HG02981 (cell line): Measurements from ENCODE around the gene TMEM255B.
"Not testable (repeated sequence)": the region's sequence is repeated elsewhere in the genome, so short reads cannot be mapped to it uniquely, and the experiment has no call there.

Experiments
- ATAC-seq: cut with Tn5 transposase; IDR thresholded peaks from one replicate; pipeline ENCODE4 v1.9.1; 2021; ENCODE audit warnings: mild to moderate bottlenecking, moderate library complexity; ENCODE audit not compliant: unreplicated experiment

The TMEM255B gene

DNA sequence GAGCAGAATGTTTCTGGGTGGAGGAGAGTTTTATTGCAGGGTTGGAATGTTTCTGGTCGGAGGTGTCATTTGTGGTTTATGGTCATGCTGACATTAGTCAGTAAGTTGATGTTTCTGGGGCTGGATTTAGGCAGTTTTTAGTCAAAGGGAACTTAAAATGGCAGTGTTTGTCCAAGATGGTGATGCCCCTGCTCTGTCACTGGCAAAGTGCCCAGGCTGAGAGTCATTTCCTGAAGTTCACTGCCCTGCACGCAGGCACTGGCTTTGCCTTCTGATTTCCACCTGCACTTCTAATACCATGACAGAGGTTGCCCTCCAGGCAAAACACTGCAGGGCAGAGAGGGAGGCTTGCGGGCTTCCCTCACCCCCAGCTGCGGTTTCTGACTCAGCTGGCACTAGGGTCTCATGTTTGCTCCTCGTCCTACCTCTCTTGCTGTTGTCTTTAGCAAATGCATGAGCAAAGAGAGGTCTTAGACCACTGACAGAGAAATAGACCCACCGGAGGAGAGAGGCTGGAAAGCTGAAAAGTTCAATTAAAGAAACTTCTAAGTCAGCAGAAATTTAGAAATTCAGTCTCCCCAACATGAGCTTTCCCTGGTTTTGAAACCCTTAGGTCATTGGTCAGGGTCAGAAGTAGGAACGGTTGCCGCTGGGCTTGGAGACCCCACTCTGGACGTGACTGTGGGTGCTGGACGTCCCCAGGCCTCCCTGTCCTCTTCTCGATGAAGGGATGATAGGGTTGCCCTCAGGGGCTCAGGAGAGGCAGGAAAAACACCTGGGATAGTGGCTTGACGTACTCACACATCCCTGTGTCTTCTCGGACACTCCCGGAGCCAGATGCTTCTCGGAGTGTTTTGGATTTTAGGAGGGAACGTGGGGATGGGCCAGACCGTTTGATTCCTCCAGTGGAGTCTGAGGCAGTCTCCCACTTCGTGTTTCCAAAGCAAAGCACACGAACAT, 26.3 kb downstream of the TMEM255B start:
- ATAC-seq, result no peak

DNA sequence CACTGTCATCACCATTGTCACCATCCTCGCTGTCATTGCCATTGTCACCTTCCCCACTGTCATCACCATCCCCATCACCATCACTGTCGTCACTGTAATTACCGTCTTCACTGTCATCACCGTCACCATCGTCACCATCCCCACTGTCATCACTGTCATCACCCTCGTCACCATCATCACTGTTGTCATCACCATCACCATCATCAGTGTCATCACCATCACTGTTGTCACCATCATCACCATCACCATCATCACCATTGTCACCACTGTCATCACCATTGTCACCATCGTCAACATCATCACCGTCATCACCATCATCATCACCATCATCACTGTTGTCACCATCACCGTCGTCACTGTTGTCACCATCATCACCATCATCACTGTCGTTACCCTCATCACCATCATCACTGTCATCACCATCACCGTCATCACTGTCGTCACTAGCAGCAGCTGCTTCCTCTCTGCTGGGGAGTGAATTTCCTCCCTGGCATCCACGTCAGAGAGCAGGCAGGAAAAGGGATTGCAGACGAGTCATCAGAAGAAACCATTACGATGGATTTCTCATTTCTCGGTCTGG, 27.3 kb downstream of the TMEM255B start:
- ATAC-seq, result no peak

DNA sequence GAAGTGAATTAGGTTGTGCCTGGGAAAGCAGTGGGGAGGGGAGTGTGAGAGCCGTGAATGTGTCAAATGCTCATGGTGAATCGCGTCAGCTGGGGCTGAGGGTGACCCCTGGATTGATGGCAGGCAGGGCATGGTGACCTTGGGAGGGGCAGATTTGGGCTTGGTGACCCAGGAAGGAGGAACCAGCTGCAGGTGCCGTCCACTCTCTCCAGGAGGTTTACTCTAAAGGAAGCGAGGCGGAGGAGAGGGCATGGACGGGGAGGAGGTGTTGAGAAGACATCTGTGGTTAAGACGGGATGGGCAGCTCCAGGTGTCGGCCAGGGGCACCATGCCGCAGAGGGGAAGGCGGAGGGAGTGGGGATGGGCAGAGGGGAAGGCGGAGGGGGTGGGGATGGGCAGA, 28.7 kb downstream of the TMEM255B start:
- ATAC-seq, result no peak

DNA sequence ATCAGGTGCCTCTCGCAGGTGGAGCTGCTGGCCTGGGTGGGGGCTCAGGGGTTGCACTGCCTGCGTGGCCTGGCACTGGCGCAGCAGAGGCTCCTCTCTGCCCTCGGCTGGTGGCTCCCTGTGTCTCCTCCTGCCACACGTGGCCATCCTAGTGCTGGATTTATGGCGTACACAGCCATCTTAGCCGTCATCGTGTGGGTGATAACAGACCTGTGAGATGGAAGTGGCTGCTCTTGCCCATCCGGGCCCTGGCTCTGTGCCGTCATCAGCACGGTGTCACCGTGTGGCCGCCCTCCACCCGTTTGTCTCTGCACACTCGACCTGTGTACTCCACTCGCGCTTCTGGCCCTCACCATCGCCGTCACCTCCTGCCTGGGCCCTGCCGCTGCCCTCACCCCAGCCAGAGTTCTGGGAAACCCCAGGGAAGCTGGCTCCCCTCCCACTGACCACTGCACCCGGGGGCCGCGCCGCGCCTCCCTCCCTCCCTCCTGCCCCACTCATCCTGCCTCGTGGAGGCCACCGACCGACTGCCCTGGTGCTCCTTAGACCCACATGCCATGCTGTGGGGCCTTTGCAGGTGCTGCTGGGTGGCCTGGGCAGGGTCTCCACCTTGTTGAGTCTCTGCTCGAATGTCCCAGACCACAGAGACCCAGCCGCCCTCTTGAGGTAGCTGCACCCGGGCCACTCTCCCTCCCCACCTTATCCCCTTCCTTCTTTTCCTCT, 29.5 kb downstream of the TMEM255B start:
- ATAC-seq, result no peak

DNA sequence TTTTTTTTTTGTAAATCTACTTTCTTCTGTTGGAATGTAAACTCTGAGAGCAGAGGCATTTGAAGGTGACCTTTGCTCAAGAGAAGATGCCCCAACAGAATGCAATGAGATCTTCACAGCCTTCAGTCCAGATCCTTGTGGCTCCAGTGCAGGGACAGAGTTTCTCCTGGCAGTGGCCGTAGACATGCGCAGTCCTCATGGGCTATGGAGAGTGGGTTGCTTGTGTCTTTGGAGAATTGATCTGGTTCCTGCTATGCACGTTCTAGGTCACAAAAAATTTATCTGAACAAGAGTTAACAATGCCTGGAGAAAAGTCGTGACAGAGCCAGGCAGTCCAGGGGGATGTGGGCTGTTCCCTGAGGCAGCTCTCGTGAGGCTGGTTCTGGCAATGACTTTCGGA, 30.1 kb downstream of the TMEM255B start:
- ATAC-seq, result no peak

DNA sequence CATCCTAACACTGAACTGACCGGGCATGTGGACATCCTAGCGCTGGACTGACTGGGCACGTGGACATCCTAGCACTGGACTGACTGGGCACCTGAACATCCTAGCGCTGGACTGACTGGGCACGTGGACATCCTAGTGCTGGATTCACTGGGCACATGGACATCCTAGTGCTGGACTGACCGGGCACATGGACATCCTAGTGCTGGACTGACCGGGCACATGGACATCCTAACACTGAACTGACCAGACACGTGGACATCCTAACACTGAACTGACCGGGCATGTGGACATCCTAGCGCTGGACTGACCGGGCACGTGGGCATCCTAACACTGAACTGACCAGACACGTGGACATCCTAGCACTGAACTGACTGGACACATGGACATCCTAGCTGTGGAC, 30.9 kb downstream of the TMEM255B start:
- not testable (repeated sequence) for ATAC-seq

DNA sequence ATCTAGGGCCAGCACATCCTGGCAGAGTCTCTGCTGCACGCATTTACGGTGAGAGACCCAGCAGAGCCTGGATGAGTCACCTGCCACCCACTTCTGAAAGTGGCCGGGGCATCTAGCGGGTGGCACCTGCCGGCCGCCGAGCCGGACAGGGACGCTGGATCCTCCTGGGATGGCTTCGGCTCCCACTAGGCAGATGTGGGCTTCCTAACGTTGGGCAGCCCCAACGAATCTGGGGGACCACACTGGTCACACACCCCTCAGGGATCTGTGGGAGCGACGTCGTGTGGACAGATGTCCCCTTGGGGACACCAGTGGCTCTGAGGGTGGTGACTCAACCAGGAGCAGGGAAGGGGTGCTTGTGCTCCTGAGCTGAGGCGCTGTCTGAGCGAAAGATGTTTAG, 32.2 kb downstream of the TMEM255B start:
- no peak for ATAC-seq

DNA sequence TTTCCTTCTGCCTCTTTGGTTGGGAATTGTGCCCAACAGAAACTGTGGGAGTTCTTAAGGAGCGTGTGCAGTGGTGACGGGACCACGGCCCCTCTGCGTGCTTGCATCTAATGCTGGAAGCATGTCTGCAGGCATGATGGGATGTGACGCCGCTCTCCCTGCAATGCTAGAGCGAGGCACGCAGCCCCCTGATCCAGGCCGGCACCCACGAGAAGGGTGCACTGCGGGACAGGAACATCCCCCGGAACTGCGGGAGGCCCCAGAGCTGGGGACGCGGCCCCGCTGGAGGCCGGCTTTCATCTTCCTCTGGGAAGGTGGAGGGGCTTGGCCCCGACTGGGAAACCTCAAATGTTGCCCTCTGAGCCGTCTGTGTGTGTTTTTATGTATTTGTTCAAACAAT, 32.7 kb downstream of the TMEM255B start:
- no peak for ATAC-seq

DNA sequence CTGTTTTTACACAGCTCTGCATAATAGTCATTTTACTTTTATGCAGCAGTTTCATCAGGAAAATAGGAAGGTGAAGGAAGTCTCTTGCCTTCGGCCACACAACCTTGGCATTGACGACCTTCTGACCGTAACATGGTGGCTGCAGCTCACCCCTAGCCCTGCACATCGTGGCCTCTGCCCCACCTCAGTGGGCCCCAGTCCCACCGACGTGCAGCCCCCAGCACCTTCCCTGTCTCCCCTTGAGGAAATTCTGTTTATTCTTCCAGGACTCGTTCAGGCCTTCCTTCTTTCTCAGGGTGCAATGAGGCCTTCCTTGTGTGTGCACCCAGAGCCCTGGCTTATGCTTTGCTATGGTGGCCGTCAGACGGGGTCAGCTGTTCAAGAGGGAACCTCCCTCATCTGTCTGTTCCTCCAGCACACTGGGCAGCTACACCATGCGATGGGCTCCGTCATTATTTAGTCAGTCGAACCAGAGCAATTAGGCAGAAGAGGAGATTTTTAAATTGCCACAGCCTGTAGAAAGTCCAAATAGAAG, 33.3 kb downstream of the TMEM255B start:
- no peak for ATAC-seq

DNA sequence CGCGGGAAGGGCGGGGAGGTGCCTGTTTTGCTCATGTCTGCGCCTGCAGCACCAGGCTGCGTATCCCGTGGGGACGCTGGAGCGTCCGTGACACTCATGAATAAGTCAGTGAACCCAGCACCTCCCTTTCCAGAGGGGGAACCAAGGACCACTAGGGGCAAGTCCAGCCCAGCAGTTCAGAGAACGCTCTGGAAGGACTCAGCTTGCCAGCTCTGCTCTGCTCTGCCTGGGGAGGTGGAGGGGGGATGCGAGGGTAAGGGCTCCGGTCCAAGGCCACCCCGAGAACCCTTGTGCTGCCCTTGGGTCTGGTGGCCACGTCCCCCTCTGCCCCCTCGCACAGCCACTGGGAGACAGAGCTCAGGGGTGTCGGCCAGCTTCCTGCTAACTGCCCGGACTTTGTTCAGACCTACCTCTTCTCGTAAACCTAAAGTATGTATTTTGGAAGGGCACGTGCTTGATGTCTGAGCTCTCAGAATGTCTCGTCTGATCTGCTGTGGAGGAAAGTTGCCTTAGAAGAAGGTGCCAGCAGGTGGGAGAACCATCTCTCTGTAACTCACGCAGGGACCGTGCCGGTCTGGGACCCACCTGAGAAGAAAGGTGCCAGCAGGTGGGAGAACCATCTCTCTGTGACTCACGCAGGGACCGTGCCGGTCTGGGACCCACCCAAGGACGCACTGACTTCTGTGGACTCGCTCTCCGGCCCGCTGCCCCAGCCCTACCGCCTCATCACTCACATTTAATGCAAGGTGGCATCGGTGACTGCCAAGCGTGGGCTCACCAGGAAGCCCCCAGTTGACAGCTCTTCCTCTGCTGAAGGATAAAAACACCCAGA, 34.1 kb downstream of the TMEM255B start:
- ATAC-seq, result no peak

DNA sequence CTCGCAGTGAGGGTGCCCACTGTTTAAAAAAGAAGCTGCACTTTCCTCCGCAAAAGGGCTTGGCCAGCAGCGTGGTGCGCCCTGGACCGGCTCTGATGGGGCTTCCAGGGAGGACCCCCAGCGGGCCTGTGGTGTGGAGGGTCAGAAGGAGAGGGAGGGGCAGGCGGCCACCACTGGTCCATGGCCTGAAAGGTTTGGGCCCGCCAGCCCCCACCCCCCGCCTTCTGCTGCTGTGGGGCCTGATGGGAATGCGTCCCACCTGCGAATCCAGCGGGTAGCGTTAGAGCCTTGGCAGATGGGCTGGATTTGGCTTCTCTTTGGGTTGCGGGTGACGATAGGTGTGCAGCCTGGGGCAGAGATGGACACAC, 34.7 kb downstream of the TMEM255B start:
- ATAC-seq, result no peak

DNA sequence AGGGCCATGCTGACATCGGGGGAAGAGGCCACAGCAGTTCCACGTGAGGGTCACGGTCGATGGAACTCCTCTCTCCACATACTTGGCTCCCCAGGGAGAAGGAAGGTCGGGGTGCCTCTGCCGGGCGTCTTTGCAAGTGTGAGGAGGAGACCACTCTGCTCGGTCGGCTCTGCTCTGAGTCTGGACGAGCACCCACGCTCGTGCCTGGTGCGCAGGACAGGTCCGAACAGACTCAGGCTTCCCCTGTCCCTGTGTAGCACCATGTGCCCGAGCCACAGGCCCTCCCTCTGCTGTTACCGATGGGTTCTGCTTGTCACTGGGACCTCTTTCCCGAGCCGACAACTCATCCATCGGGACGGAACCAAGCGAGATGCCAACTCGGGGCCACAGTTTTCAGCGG, 35.1 kb downstream of the TMEM255B start:
- ATAC-seq, result no peak

DNA sequence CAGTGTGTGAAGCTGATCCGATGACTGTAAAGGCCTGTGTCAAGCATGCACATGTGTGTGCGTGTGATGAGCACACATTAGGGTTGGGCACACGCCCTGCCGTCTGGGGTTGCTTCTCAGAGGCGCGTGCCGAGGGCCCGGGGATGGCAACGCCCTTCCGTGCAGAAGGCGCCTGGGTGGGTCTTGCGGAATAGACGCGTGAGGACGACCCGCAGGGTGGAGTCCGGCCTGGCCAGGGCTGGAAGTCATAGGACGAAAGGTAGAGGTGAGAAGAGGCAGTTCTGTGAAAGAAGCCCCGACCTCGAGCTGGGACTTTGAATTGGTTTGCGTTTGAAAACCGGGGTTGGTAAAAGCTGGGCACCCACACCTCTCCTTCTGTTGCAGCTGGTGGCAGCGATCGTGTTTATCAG, 35.7 kb downstream of the TMEM255B start:
- no peak for ATAC-seq

DNA sequence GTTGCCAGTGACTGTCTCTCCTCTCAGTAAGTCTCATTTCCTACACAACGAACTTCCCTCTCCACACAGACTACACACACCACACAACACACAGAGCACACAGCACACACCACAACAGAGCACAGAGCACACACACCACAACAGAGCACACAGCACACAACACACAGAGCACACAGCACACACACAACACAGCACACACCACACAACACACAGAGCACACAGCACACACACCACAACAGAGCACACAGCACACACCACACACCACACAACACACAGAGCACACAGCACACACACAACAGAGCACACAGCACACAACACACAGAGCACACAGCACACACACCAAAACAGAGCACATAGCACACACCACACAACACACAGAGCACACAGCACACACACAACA, 36.3 kb downstream of the TMEM255B start:
- not testable (repeated sequence) for ATAC-seq

DNA sequence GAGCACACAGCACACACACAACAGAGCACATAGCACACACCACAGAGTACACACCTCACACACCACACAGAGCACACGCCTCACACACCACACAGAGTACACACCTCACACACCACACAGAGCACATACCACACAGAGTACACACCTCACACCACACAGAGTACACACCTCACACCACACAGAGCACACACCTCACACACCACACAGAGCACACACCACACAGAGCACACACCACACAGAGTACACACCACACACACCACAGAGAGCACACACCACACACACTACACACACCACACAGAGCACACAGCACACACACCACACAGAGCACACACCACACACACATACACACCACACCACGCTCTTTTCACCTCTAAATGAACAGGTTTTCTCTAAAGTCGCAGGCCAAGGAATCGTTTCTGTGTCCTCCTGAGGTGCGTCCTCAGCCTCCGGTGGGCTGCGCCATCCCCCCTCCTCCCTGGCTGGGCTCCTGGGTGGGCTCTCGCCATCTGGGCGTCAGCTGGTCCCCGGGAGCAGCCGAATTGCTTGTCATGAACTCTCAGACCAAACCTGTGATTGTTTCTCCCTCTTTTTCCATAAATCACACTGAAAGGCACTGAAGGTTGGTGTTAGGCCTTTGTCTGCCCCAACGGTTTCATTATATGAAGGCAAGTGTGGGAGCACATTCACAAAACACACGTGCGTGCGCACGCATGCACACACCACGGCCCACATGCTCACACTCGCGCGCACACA, 37.4 kb downstream of the TMEM255B start:
- no peak for ATAC-seq

DNA sequence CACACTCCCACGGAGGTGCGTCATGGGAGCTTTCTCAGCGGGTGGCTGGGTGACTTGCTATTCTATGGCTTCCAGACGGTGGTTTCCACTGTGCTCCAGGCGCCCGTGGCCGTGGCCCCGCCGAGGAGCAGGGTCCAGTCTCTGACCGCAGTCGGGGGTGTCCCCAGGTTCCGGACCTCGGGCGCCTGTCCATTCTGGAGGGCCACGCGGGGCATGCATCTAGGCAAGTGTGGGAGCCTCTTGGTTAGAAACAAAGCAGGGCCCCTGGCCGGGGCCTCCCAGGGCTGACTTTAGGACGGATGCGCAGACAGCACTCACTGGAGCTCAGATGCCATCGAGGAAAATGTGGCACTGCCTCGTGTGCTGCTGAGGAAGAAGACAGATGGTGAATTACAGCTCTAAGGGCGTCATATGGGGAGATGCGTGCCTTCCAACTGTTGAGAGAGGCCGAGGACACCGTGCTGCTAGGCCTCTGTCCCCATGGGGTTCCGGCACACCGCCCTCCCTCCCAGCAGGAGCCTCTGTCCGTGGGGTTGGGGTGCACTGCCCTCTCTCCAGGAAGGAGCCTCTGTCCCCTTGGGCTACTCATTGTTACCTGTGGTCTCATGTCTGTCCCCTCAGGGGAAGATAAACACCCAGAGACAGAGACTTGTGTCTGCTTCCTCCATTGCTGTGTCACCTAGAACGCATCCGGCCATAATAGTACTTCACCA, 38.1 kb downstream of the TMEM255B start:
- no peak for ATAC-seq

DNA sequence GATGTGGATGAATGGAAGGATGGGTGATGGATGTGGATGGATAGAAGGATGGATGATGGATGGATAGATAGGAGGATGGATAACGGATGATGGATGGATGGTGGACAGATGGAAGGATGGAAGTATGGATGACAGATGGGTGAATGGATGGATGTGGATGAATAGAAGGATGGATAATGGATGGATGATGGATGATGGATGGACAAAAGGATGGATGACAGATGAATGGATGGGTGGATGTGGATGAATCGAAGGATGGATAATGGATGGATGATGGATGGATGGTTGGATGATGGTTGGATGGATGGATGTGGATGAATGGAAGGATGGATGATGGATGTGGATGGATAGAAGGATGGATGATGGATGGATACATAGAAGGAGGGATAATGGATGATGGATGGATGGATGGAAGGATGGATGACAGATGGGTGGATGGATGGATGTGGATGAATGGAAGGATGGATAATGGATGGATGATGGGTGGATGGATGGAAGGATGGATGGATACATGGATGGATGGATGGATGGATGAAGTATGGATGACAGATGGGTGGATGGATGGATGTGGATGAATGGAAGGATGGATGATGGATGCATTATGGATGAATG, 39.3 kb downstream of the TMEM255B start:
- ATAC-seq, result no peak

DNA sequence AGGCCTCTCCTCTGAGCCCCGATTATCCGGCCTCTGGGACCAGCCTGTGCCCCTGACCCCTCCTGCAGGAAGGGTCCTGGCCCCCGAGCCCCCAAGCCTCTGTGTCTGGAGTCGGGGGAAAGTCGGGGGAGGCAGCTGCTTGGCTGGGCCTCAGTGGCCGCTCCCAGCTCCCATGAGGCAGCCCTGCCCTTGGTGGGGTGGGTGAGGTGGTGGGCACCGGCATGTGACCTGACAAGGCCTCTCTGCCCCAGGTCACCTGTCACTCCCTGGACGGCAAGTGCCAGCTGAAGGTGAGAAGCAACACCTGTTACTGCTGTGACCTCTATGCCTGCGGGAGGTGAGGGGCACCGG, 41.5 kb downstream of the TMEM255B start:
- no peak for ATAC-seq
